Colonic mucosa (tissue), 4 donors: ENCODE measurements around the gene TIMM8A. TPM values are rescaled to one million over a fixed set of nuclear protein-coding genes. Genes with fewer than 3 reads are reported as not detected.
"Not testable (repeated sequence)": the region's sequence is repeated elsewhere in the genome, so short reads cannot be mapped to it uniquely, and the experiment has no call there.

Experiments used
- DNase-seq: peaks from one replicate; pipeline ENCODE4 v3.0.0-alpha.2; 2020
- H3K27ac ChIP-seq: fragments of 200-600 bp; one replicate; pipeline ENCODE4 v1.8.0; 2021
- H3K27me3 ChIP-seq: fragments of 200-600 bp; one replicate; pipeline ENCODE4 v1.8.0; 2021
- H3K36me3 ChIP-seq: fragments of 200-600 bp; one replicate; pipeline ENCODE4 v1.8.0; 2021
- H3K4me1 ChIP-seq: fragments of 200-600 bp; one replicate; pipeline ENCODE4 v1.8.0; 2021; ENCODE audit warnings: mild to moderate bottlenecking
- H3K4me3 ChIP-seq: fragments of 200-600 bp; one replicate; pipeline ENCODE4 v1.8.0; 2021
- H3K9ac ChIP-seq, 2 donors: one replicate each; pipeline ENCODE4 v1.7.0; 2013; ENCODE audit warnings: control low read depth in 2 of 2, low read depth in 2 of 2, low read length in 2 of 2
- H3K9me3 ChIP-seq: fragments of 200-600 bp; one replicate; pipeline ENCODE4 v1.8.0; 2021
- intact Hi-C: fragments of 100-400 bp; cut with DNase I; formaldehyde crosslinking; loops from one replicate; pipeline ENCODE4 v1.14.1; 2022
- total RNA-seq, 2 donors: library from RNA; stranded (reverse); fragmentation: NEBNext Ultra II Directional in 1 of 2; extraction: Animal tissue kit (Norgen Biotek cat#: 25700) in 1 of 2; gene quantifications; one replicate each; pipeline ENCODE4 v1.2.1, GENCODE V29; 2021
- TF ChIP-seq, protein P1 (sequence below): fragments of 200-600 bp; IDR thresholded peaks from one replicate; pipeline ENCODE4 v1.8.0; 2022; ENCODE audit warnings: antibody characterized with exemption, mild to moderate bottlenecking
- donor health status: healthy.
- donor health status: DM: no; HTN: no; CAD: no.
- donor health status: DM: no; HTN: no; CAD: no.

The TIMM8A gene
- total RNA-seq, 2 donors from 2014 or later, result 9.4 to 22.9 TPM

DNA sequence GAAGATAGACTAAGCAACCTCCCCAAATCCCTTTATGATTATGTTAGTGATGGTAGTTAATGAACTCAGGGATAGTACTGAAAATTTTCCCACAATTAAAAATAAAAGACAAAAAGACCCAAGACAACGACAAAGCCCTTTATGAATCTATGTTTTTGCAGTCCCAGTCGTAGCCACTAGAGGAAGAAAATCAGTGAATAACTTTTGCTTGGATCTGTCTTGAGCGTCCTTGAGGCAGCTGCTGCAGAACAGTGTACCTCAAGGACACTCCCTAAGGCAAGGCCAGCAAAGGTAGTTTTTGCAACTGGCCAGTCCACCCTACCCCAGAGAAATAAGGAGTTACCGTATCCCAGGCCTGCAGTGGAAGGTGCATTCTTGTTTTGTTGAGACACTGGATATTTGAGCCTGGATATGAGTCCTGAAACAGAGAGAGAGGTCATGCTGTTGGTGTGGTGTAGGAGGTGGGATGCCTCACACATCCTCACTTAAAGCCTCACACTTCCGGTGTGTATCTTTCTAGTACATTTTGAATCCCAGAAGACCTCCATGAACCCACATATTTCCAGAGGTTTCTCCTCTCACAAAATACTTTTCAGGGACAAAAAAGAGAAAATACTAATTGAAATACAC lies 8.7 kb upstream of the TIMM8A start:
- no peaks in the 10 kb centered on the region for H3K36me3 ChIP-seq
- intact Hi-C loops, result no loop called here
- TF ChIP-seq, protein P1, sequence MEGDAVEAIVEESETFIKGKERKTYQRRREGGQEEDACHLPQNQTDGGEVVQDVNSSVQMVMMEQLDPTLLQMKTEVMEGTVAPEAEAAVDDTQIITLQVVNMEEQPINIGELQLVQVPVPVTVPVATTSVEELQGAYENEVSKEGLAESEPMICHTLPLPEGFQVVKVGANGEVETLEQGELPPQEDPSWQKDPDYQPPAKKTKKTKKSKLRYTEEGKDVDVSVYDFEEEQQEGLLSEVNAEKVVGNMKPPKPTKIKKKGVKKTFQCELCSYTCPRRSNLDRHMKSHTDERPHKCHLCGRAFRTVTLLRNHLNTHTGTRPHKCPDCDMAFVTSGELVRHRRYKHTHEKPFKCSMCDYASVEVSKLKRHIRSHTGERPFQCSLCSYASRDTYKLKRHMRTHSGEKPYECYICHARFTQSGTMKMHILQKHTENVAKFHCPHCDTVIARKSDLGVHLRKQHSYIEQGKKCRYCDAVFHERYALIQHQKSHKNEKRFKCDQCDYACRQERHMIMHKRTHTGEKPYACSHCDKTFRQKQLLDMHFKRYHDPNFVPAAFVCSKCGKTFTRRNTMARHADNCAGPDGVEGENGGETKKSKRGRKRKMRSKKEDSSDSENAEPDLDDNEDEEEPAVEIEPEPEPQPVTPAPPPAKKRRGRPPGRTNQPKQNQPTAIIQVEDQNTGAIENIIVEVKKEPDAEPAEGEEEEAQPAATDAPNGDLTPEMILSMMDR, result no peak
- H3K4me1 ChIP-seq, result no peaks in the 10 kb centered on the region
- no peak for DNase-seq
- no peak overlapping the region for H3K9ac ChIP-seq
- H3K4me3 ChIP-seq, result no peak overlapping the region
- H3K9me3 ChIP-seq, result no peaks in the 10 kb centered on the region
- H3K27ac ChIP-seq, result no peak overlapping the region
- no peaks in the 10 kb centered on the region for H3K27me3 ChIP-seq

DNA sequence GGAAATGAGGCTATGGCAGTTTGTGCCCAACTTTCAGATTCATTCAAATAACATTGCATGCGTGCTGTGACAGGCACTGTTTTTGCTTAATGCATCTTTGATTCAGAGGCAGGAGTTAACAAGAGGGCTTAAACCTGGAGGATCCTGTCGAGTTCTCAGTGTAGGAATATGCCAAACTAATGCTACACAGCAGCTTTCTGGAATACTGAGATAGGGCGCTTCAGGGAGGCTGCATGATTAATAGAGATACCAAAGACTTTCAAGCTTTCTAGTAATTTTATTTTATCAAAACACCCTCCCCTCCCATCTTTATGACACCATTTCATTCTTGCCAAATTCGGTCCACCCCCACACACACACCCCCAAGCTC lies 636 bp upstream of the TIMM8A start:
- H3K4me1 ChIP-seq, result no peaks in the 10 kb centered on the region
- DNase-seq, result no peak
- H3K27ac ChIP-seq, result peak overlapping the region; percentile 62
- peak overlapping the region; percentile 52 for H3K4me3 ChIP-seq
- H3K27me3 ChIP-seq, result no peaks in the 10 kb centered on the region
- intact Hi-C loops, result no loop called here
- no peaks in the 10 kb centered on the region for H3K36me3 ChIP-seq
- peak overlapping the region in 1 of 2 donors; percentile 72 for H3K9ac ChIP-seq
- TF ChIP-seq, protein P1, result no peak
- no peaks in the 10 kb centered on the region for H3K9me3 ChIP-seq

DNA sequence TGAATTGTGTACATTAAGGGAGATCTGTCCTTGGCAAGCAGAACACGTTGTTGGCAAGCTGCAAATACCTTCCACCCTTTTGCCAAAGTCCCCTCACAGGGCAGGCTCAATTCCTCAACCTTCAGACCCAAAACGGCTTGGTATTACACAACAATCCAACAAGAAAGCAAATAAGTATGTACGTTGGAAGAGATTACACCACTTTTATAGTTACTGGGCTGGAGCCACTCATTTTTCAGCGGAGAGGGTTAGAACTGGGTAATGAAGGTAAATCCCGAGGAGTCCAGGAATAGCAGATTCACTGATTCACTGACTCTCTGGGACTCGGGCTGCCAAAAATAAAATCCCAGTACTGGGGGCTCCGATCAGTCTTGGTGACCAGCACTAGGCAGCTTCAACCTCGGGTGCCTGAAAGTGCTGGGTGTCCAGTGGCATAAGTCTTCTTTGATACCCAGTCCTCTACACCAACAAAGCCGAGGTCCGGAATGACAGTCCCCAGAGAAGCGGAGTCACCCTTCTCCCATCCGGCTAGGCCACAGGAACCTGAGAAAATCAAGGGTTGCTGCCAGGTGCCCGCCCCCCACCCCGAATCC lies 587 bp downstream of the TIMM8A start:
- TF ChIP-seq, protein P1, result no peak
- intact Hi-C loops, result no loop called here
- H3K27me3 ChIP-seq, result no peaks in the 10 kb centered on the region
- no peaks in the 10 kb centered on the region for H3K9me3 ChIP-seq
- H3K36me3 ChIP-seq, result no peaks in the 10 kb centered on the region
- no peaks in the 10 kb centered on the region for H3K4me1 ChIP-seq
- peak overlapping the region; percentile 52 for H3K4me3 ChIP-seq
- peak overlapping the region; percentile 62 for H3K27ac ChIP-seq
- peak overlapping the region; percentile 58 to 72 for H3K9ac ChIP-seq
- no peak for DNase-seq

DNA sequence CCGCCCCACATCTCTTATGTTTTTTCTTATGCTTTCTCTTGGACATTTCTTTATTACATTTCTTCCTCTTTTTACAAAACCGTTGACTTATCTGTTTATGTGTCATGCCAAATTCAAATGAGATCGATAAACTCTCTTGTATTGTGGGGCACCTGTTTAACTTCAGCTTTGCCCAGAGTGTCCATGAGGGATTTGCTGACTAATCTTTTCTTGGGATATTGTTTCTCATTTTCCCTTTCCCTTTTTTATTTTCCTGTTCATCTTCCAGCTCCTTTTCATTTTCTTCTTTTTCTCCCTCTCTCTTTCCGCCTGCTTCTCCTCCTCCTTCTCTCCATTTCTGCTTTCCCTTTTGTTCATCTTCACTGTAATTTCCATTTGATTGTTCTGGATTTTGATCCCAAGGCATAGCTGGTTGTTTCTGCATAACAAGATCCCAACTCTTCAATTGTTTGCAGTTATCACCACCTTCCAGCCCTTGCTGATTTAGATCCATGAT lies 10.7 kb downstream of the TIMM8A start:
- H3K4me1 ChIP-seq, result no peaks in the 10 kb centered on the region
- no peak overlapping the region for H3K9ac ChIP-seq
- H3K27ac ChIP-seq, result no peak overlapping the region
- H3K9me3 ChIP-seq, result no peaks in the 10 kb centered on the region
- no peak overlapping the region for H3K4me3 ChIP-seq
- TF ChIP-seq, protein P1, result no peak
- DNase-seq, result no peak
- H3K36me3 ChIP-seq, result no peaks in the 10 kb centered on the region
- H3K27me3 ChIP-seq, result no peaks in the 10 kb centered on the region
- intact Hi-C loops, result no loop called here

DNA sequence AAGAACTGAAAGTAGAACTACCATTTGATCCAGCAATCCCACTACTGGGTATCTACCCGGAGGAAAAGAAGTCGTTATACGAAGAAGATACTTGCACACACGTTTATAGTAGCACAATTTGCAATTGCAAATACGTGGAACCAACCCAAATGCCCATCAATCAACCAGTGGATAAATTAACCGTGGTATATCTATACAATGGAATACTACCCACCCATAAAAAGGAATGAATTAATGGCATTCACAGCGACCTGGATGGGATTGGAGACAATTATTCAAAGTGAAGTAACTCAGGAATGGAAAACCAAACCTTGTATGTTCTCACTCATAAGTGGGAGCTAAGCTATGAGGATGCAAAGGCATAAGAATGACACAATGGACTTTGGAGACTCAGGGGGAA lies 14.2 kb downstream of the TIMM8A start:
- H3K4me3 ChIP-seq, H3K9me3 ChIP-seq, H3K27ac ChIP-seq, H3K36me3 ChIP-seq, intact Hi-C loops, H3K9ac ChIP-seq, H3K27me3 ChIP-seq, DNase-seq, H3K4me1 ChIP-seq: not testable (repeated sequence)

DNA sequence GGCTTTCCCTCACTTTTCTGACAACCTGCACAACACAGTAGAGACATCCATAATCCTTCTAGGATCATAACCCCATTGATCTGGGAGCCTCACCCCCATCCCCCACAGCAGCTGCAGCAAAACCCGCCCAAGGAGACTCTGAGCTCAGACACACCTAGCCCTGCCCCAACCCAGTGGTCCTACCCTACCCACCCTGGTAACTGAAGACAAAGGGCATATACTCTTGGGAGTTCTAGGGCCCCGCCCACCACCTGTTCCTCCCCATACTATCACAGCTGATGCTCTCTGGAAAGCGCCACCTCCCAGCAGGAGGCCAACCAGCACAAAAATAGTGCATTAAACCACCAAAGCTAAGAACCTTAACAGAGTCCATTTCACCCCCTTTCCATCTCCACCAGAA lies 21.9 kb downstream of the TIMM8A start:
- DNase-seq, H3K27ac ChIP-seq, H3K4me1 ChIP-seq, H3K9ac ChIP-seq, H3K27me3 ChIP-seq, intact Hi-C loops, H3K9me3 ChIP-seq, H3K36me3 ChIP-seq, H3K4me3 ChIP-seq: not testable (repeated sequence)
